ENCODE data around the gene CSRP1. TPM values are rescaled to one million over a fixed set of nuclear protein-coding genes. Genes with fewer than 3 reads are reported as not detected.
"Not testable (repeated sequence)": the region's sequence is repeated elsewhere in the genome, so short reads cannot be mapped to it uniquely, and the experiment has no call there.

CSRP1 gene
- polyA plus RNA-seq, 6 donors from 2014 or later = 25.4 to 35.4 (median 27.8) TPM

DNA sequence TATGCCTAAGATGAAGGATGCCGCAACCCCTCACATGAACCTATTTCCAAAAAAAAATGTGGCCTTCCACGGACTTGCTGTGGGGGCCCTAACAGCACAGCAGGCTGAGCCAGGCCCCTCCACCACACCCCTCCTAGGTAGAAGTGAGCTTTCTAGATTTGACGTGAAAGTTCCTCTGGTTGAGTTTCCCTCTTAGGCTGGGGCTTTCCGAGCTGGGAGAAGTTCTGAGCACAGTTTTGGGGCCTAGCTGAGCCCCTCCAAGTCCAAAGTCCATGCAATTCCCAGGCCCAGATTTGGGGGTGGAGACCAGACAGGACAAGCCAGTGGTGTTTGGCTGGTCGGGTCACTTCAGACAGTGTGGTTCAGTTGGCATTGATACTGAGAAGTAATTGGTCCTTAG is 24.2 kb downstream of the CSRP1 start:
- no peak overlapping the region for H3K27ac Mint-ChIP-seq
- H3K4me1 Mint-ChIP-seq = peaks cover 17 to 29% (median 27%) of the 10 kb centered on the region in 3 donors
- peaks cover 0 to 7% (median 0%) of the 10 kb centered on the region in 3 donors for H3K27me3 Mint-ChIP-seq
- ATAC-seq (ENCODE audit: low read depth in 2 of 2) (no peak), DNase-seq (no peak)
- no peaks in the 10 kb centered on the region for H3K36me3 Mint-ChIP-seq
- H3K9me3 Mint-ChIP-seq = no peaks in the 10 kb centered on the region
- peak overlapping the region in 2 of 8 donors; percentile 15 to 81 for H3K4me3 Mint-ChIP-seq

DNA sequence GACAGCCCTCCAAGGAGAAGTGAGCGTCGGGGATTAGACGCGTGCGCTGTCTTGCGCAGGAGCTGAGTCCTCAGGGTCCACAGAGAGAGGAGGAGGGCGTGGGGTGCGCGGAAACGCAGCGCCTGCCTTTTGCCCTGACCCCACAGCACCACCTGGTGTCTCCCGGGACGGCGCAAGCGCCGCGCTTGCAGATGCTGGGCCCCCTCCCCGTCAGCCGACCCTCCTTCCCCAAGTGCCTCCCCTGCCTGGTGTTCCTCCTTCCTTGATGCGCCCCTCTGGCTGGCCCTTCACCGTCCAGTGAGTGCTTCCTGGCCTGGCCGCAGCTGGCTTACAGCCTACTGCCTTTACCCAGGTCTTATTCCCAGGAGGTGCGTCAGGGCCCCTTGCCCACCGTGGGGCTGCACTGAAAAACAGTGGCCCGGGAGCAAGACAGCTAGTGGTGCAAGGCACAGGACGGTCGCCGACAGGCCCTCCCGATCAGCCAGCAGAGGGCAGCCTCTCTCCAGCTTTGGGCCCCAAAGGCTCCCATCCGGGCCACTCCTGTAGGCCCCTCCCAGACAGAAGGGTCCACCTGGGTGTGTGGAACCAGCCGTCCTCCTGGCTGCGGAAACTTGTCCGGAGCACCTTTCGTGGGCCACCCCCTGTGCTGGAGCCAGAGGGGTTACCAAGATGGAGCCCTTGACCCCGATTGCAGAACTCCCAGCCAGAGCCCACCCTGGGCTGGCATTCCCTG is 25.0 kb downstream of the CSRP1 start:
- Mint-ChIP-seq H3K36me3 (no peaks in the 10 kb centered on the region), H3K27me3 (peaks cover 0 to 7% (median 0%) of the 10 kb centered on the region in 3 donors), H3K4me3 (peak overlapping the region; percentile 76 to 90 (median 85)), H3K9me3 (no peaks in the 10 kb centered on the region), H3K27ac (peak overlapping the region in 1 of 6 donors; percentile 37), H3K4me1 (peaks cover 17 to 29% (median 27%) of the 10 kb centered on the region in 3 donors)
- ATAC-seq (ENCODE audit: low read depth in 2 of 2) (peak; percentile 78 to 80), DNase-seq (peak; percentile 71)

GRCh38 chr1:201481004-201481380 is 25.9 kb downstream of the CSRP1 start:
- H3K4me3 Mint-ChIP-seq = peak overlapping the region; percentile 80 to 90 (median 86)
- peaks cover 0 to 15% (median 8%) of the 10 kb centered on the region in 3 donors for H3K27me3 Mint-ChIP-seq
- ATAC-seq (ENCODE audit: low read depth in 2 of 2) = no peak
- H3K4me1 Mint-ChIP-seq = peaks cover 17 to 29% (median 27%) of the 10 kb centered on the region in 3 donors
- H3K27ac Mint-ChIP-seq = peak overlapping the region in 4 of 6 donors; percentile 20 to 67 (median 28)
- no peaks in the 10 kb centered on the region for H3K36me3 Mint-ChIP-seq
- H3K9me3 Mint-ChIP-seq = no peaks in the 10 kb centered on the region
- DNase-seq = peak; percentile 8

DNA sequence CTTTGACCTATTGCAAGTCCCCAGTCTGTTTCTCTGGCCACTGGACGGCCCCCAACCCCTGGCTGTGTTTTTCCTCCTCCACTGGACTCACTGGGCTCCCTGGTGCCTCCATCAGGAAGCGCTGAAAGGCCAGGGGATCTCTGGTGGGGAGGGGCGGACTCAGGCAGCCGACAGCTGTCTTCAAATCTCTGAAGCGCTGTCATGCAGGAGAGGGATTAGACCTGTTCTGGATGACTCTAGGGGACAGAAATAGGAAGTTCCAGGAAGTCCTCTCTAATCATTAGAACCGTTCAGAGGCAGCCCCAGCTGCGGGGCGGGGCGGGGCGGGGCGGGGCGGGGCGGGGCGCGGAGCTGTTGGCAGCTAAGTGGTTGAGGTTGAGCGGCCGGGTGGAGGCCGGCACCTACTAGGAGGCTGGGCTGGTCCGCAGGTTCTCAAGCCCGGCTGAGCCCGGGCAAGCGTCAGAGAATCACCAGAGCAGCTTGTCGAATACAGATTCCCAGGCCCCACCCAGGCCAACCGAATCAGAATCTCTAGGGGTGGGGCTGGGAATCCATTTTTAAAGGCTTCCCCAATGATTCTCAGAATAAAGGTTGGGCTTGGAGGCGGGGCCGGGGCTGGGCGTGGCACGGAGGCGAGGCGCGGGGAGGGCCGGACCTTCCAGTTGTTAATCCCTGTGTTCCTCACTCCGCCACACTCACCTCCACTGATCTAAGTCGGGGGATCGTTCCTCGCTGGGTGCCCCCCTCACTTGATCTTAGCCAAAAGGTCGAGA is 26.5 kb downstream of the CSRP1 start:
- DNase-seq (peak; percentile 51), ATAC-seq (ENCODE audit: low read depth in 2 of 2) (peak; percentile 66)
- Mint-ChIP-seq H3K27me3 (peaks cover 0 to 15% (median 9%) of the 10 kb centered on the region in 3 donors), H3K9me3 (no peaks in the 10 kb centered on the region), H3K4me1 (peaks cover 17 to 29% (median 27%) of the 10 kb centered on the region in 3 donors), H3K36me3 (no peaks in the 10 kb centered on the region), H3K27ac (peak overlapping the region in 2 of 6 donors; percentile 34 to 67), H3K4me3 (peak overlapping the region; percentile 80 to 90 (median 86))

GRCh38 chr1:201479201-201479730 is 27.7 kb downstream of the CSRP1 start:
- Mint-ChIP-seq H3K9me3 (no peaks in the 10 kb centered on the region), H3K36me3 (no peaks in the 10 kb centered on the region), H3K27me3 (peaks cover 3 to 15% (median 11%) of the 10 kb centered on the region in 3 donors), H3K4me3 (no peak overlapping the region), H3K27ac (no peak overlapping the region), H3K4me1 (peaks cover 17 to 29% (median 27%) of the 10 kb centered on the region in 3 donors)
- DNase-seq (no peak), ATAC-seq (ENCODE audit: low read depth in 2 of 2) (no peak)

- DNase-seq; H3K4me3 Mint-ChIP-seq; H3K36me3 Mint-ChIP-seq; H3K9me3 Mint-ChIP-seq; ATAC-seq (ENCODE audit: low read depth in 2 of 2): not testable (repeated sequence)
- Mint-ChIP-seq H3K27me3 (peaks cover 3 to 20% (median 17%) of the 10 kb centered on the region in 3 donors), H3K4me1 (peaks cover 17 to 29% (median 27%) of the 10 kb centered on the region in 3 donors), H3K27ac (peak overlapping the region in 1 of 6 donors; percentile 85)
These were observed 28.3 kb downstream of the CSRP1 start for GRCh38 chr1:201478666-201479065.

- Mint-ChIP-seq H3K4me3 (no peak overlapping the region), H3K27me3 (peaks cover 14 to 35% (median 35%) of the 10 kb centered on the region in 3 donors), H3K36me3 (no peaks in the 10 kb centered on the region), H3K27ac (peak overlapping the region in 1 of 6 donors; percentile 68), H3K4me1 (peaks cover 15 to 21% (median 18%) of the 10 kb centered on the region in 3 donors), H3K9me3 (no peaks in the 10 kb centered on the region)
- DNase-seq = no peak
- no peak for ATAC-seq (ENCODE audit: low read depth in 2 of 2)
These were observed 30.1 kb downstream of the CSRP1 start for GRCh38 chr1:201476670-201477344.

GRCh38 chr1:201475915-201476669 is 30.8 kb downstream of the CSRP1 start:
- H3K9me3 Mint-ChIP-seq = no peaks in the 10 kb centered on the region
- peaks cover 21 to 42% (median 39%) of the 10 kb centered on the region in 3 donors for H3K27me3 Mint-ChIP-seq
- no peaks in the 10 kb centered on the region for H3K36me3 Mint-ChIP-seq
- H3K27ac Mint-ChIP-seq = peak overlapping the region in 1 of 6 donors; percentile 68
- H3K4me3 Mint-ChIP-seq = no peak overlapping the region
- H3K4me1 Mint-ChIP-seq = peaks cover 8 to 14% (median 11%) of the 10 kb centered on the region in 3 donors
- DNase-seq (no peak), ATAC-seq (ENCODE audit: low read depth in 2 of 2) (no peak)

GRCh38 chr1:201475130-201475529 is 31.8 kb downstream of the CSRP1 start:
- Mint-ChIP-seq H3K4me3 (no peak overlapping the region), H3K27me3 (peaks cover 30 to 51% (median 45%) of the 10 kb centered on the region in 3 donors), H3K4me1 (peaks cover 2 to 6% (median 2%) of the 10 kb centered on the region in 3 donors), H3K9me3 (no peaks in the 10 kb centered on the region), H3K27ac (no peak overlapping the region), H3K36me3 (no peaks in the 10 kb centered on the region)
- ATAC-seq (ENCODE audit: low read depth in 2 of 2) (no peak), DNase-seq (no peak)

- H3K4me1 Mint-ChIP-seq = peaks cover 3 to 6% (median 5%) of the 10 kb centered on the region in 3 donors
- DNase-seq (no peak), ATAC-seq (ENCODE audit: low read depth in 2 of 2) (no peak)
- no peaks in the 10 kb centered on the region for H3K9me3 Mint-ChIP-seq
- peaks cover 35 to 62% (median 59%) of the 10 kb centered on the region in 3 donors for H3K27me3 Mint-ChIP-seq
- H3K4me3 Mint-ChIP-seq = no peak overlapping the region
- no peak overlapping the region for H3K27ac Mint-ChIP-seq
- no peaks in the 10 kb centered on the region for H3K36me3 Mint-ChIP-seq
These were observed 33.6 kb downstream of the CSRP1 start for GRCh38 chr1:201473296-201473695.

DNA sequence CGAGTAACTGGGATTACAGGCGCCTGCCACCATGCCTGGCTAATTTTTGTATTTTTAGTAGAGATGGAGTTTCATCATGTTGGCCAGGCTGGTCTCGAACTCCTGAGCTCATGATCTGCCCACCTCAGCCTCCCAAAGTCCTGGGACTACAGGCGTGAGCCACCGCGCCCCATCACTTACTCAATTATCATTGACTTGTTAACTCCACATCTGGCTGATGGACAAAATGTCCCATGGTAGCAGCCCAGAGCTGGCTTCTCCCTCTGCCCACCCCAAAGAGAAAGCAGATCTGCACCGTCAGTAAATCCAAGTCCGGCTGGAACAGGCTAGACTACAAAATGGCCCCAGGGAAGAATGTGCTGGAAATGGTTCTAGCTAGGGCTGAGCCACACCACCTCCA is 34.6 kb downstream of the CSRP1 start:
- not testable (repeated sequence) for DNase-seq; H3K9me3 Mint-ChIP-seq; H3K4me1 Mint-ChIP-seq; ATAC-seq (ENCODE audit: low read depth in 2 of 2); H3K36me3 Mint-ChIP-seq; H3K4me3 Mint-ChIP-seq
- Mint-ChIP-seq H3K27ac (peak overlapping the region in 1 of 6 donors; percentile 27), H3K27me3 (peaks cover 40 to 72% (median 67%) of the 10 kb centered on the region in 3 donors)

GRCh38 chr1:201471772-201472171 is 35.2 kb downstream of the CSRP1 start:
- Mint-ChIP-seq H3K9me3 (no peaks in the 10 kb centered on the region), H3K36me3 (no peaks in the 10 kb centered on the region), H3K4me1 (peaks cover 5 to 8% (median 6%) of the 10 kb centered on the region in 3 donors), H3K27ac (no peak overlapping the region), H3K4me3 (peak overlapping the region in 1 of 8 donors; percentile 41), H3K27me3 (peaks cover 40 to 77% (median 66%) of the 10 kb centered on the region in 3 donors)
- no peak for DNase-seq
- ATAC-seq (ENCODE audit: low read depth in 2 of 2) = no peak

All from naive B cell (primary cell).